ENCODE data around the gene UNC5A.
"Not testable (repeated sequence)": the region's sequence is repeated elsewhere in the genome, so short reads cannot be mapped to it uniquely, and the experiment has no call there.

UNC5A gene

DNA sequence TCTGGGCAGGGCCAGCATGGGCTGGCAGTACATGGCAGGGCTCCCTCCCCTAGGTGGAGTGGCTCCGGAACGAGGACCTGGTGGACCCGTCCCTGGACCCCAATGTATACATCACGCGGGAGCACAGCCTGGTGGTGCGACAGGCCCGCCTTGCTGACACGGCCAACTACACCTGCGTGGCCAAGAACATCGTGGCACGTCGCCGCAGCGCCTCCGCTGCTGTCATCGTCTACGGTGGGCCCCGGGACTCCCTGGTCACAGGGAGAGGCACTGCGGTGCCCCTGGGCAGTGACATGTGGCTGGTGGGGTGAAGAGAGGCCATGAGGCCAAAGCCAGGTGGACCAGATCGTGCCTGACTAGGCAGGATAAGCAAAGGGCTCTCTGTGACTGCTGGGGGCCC, 58.4 kb downstream of the UNC5A start:
- peaks cover 52% of the 10 kb centered on the region for H3K27me3 ChIP-seq
- no peak overlapping the region for H3K4me3 ChIP-seq (ENCODE audit: low read depth in 1 of 2, low read length in 1 of 2)
- no peak overlapping the region for H3K27ac ChIP-seq
- H3K36me3 ChIP-seq: no peaks in the 10 kb centered on the region
- TF ChIP-seq, protein P1, sequence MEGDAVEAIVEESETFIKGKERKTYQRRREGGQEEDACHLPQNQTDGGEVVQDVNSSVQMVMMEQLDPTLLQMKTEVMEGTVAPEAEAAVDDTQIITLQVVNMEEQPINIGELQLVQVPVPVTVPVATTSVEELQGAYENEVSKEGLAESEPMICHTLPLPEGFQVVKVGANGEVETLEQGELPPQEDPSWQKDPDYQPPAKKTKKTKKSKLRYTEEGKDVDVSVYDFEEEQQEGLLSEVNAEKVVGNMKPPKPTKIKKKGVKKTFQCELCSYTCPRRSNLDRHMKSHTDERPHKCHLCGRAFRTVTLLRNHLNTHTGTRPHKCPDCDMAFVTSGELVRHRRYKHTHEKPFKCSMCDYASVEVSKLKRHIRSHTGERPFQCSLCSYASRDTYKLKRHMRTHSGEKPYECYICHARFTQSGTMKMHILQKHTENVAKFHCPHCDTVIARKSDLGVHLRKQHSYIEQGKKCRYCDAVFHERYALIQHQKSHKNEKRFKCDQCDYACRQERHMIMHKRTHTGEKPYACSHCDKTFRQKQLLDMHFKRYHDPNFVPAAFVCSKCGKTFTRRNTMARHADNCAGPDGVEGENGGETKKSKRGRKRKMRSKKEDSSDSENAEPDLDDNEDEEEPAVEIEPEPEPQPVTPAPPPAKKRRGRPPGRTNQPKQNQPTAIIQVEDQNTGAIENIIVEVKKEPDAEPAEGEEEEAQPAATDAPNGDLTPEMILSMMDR (IDR thresholded peaks at IDR 0.05): no peak
- no peaks in the 10 kb centered on the region for H3K9me3 ChIP-seq
- H3K4me1 ChIP-seq (ENCODE audit: control insufficient read depth in 1 of 2, insufficient read depth in 1 of 2, low read depth in 1 of 2, low read length in 1 of 2): peaks cover 0 to 7% of the 10 kb centered on the region in 2 experiments

DNA sequence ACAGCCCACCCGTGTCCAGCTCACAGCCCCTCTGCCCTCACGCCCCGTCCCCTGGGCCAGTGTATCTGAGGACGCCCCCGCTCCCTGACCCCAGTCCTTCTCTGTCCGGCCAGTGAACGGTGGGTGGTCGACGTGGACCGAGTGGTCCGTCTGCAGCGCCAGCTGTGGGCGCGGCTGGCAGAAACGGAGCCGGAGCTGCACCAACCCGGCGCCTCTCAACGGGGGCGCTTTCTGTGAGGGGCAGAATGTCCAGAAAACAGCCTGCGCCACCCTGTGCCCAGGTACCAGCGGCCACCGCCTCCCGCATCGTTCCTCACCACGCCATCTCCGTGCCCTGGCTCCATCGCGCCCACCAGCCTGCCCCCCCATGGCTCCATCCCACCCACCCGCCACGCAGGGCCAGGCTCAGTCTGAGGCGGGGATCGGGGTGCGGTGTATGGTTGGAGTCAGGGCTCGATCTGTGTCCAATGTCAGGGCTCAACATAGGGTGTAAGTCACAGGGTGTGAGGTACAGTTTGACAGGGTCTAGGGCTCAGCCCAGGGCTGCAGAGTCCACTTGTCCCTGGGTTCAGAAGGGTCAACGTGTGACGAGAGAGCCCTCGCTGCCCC, 59.2 kb downstream of the UNC5A start:
- H3K9me3 ChIP-seq: no peaks in the 10 kb centered on the region
- peaks cover 0 to 7% of the 10 kb centered on the region in 2 experiments for H3K4me1 ChIP-seq (ENCODE audit: control insufficient read depth in 1 of 2, insufficient read depth in 1 of 2, low read depth in 1 of 2, low read length in 1 of 2)
- TF ChIP-seq, protein P1 (IDR thresholded peaks at IDR 0.05): no peak
- no peak overlapping the region for H3K27ac ChIP-seq
- H3K27me3 ChIP-seq: peaks cover 43% of the 10 kb centered on the region
- no peaks in the 10 kb centered on the region for H3K36me3 ChIP-seq
- no peak overlapping the region for H3K4me3 ChIP-seq (ENCODE audit: low read depth in 1 of 2, low read length in 1 of 2)

DNA sequence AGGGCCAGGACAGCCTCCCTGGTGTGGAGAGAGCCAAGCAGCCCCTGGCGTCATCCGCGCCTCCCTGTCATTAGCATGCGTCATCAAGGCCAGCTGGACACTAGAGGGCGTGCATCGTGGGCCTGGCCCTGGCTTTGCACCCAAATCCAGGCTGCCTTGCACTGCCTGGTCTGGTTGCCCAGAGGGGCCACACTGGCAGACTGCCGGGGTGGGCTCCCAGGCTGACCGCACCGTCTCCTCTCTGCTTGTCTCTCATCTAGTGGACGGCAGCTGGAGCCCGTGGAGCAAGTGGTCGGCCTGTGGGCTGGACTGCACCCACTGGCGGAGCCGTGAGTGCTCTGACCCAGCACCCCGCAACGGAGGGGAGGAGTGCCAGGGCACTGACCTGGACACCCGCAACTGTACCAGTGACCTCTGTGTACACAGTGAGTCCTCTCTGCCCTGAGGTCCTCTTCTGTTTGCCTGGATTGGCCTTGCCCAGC, 59.8 kb downstream of the UNC5A start:
- Histone ChIP-seq H3K4me3 (ENCODE audit: low read depth in 1 of 2, low read length in 1 of 2) (no peak overlapping the region), H3K4me1 (ENCODE audit: control insufficient read depth in 1 of 2, insufficient read depth in 1 of 2, low read depth in 1 of 2, low read length in 1 of 2) (peaks cover 0 to 7% of the 10 kb centered on the region in 2 experiments), H3K9me3 (no peaks in the 10 kb centered on the region), H3K36me3 (no peaks in the 10 kb centered on the region), H3K27ac (peak overlapping the region; percentile 41), H3K27me3 (peaks cover 38% of the 10 kb centered on the region)
- TF ChIP-seq, protein P1 (IDR thresholded peaks at IDR 0.05): no peak

DNA sequence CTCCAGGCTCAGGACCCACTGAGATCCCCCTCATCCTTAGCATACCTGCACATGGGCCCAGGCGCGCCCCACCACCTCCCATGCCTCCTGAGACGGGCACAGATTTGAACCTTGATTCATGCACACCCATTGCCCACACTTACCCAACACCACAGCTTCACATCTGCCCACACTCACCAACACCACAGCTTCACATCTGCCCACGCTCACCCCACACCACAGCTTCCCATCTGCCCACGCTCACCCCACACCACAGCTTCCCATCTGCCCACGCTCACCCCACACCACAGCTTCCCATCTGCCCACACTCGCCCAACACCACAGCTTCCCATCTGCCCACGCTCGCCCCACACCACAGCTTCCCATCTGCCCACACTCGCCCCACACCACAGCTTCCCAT, 60.3 kb downstream of the UNC5A start:
- H3K4me1 ChIP-seq (ENCODE audit: control insufficient read depth in 1 of 2, insufficient read depth in 1 of 2, low read depth in 1 of 2, low read length in 1 of 2): not testable (repeated sequence)
- peaks cover 33% of the 10 kb centered on the region for H3K27me3 ChIP-seq

DNA sequence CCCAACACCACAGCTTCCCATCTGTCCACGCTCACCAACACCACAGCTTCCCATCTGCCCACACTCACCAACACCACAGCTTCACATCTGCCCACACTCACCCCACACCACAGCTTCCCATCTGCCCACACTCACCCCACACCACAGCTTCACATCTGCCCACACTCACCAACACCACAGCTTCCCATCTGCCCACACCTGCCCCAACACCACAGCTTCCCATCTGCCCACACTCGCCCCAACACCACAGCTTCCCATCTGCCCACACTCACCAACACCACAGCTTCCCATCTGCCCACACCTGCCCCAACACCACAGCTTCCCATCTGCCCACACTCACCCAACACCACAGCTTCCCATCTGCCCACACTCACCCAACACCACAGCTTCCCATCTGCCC, 62.2 kb downstream of the UNC5A start:
- H3K9me3 ChIP-seq; H3K36me3 ChIP-seq; H3K4me3 ChIP-seq (ENCODE audit: low read depth in 1 of 2, low read length in 1 of 2): not testable (repeated sequence)
- H3K27me3 ChIP-seq: peaks cover 13% of the 10 kb centered on the region
- peaks cover 7 to 13% of the 10 kb centered on the region in 2 experiments for H3K4me1 ChIP-seq (ENCODE audit: control insufficient read depth in 1 of 2, insufficient read depth in 1 of 2, low read depth in 1 of 2, low read length in 1 of 2)
- H3K27ac ChIP-seq: peak overlapping the region; percentile 45

More for the DNA sequence above, 60.3 kb downstream of the UNC5A start:
- not testable (repeated sequence) for H3K9me3 ChIP-seq; H3K36me3 ChIP-seq; H3K4me3 ChIP-seq (ENCODE audit: low read depth in 1 of 2, low read length in 1 of 2)
- H3K27ac ChIP-seq: peak overlapping the region; percentile 41

DNA sequence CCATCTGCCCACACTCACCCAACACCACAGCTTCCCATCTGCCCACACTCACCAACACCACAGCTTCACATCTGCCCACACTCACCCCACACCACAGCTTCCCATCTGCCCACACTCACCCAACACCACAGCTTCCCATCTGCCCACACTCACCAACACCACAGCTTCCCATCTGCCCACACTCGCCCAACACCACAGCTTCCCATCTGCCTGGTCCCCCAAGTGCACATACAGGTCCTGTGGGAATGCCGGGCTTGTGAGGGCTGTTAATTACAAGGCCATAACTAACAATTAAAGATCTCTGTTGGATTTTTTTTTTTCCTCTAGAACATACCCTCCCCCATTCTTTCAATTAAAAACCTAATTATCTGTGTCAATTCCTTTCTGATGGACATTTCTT, 62.7 kb downstream of the UNC5A start:
- not testable (repeated sequence) for H3K4me3 ChIP-seq (ENCODE audit: low read depth in 1 of 2, low read length in 1 of 2); H3K27me3 ChIP-seq; H3K9me3 ChIP-seq; H3K36me3 ChIP-seq
- H3K4me1 ChIP-seq (ENCODE audit: control insufficient read depth in 1 of 2, insufficient read depth in 1 of 2, low read depth in 1 of 2, low read length in 1 of 2): peaks cover 7 to 13% of the 10 kb centered on the region in 2 experiments
- peak overlapping the region; percentile 45 for H3K27ac ChIP-seq

DNA sequence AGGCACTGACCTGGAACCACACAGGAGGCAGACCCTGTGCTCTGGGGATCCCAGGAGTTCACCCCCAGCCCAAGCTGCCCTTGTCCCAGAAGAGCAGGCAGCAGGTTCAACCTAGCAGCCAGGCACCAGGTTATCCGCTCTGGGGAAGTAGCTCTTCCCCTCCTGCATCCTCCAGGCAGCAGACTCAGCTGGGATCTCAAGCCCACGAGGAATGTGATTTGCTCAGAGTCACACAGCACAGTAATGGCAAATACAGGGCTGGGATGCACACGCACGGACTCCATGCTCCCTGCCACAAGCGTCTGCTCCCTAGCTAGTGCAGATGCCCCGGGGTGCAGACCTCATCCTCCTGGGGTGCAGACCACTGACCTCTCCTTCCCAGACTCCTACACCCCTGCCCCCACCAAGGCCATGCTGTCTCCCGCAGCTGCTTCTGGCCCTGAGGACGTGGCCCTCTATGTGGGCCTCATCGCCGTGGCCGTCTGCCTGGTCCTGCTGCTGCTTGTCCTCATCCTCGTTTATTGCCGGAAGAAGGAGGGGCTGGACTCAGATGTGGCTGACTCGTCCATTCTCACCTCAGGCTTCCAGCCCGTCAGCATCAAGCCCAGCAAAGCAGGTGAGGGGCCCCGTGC, 63.3 kb downstream of the UNC5A start:
- H3K4me1 ChIP-seq (ENCODE audit: control insufficient read depth in 1 of 2, insufficient read depth in 1 of 2, low read depth in 1 of 2, low read length in 1 of 2): peaks cover 7 to 13% of the 10 kb centered on the region in 2 experiments
- TF ChIP-seq, protein P1 (IDR thresholded peaks at IDR 0.05): no peak
- peaks cover 3% of the 10 kb centered on the region for H3K27me3 ChIP-seq
- peak overlapping the region; percentile 45 for H3K27ac ChIP-seq
- H3K36me3 ChIP-seq: no peaks in the 10 kb centered on the region
- no peak overlapping the region for H3K4me3 ChIP-seq (ENCODE audit: low read depth in 1 of 2, low read length in 1 of 2)
- H3K9me3 ChIP-seq: no peaks in the 10 kb centered on the region

Data from neutrophil (primary cell).